ENCODE data around the gene HOXD11. TPM values are rescaled to one million over a fixed set of nuclear protein-coding genes. Genes with fewer than 3 reads are reported as not detected.

The HOXD11 gene
- total RNA-seq, 1 donor from 2014 or later, result not detected

GRCh38 chr2:176150584-176151441 lies 43.7 kb downstream of the HOXD11 start:
- Mint-ChIP-seq H3K9me3 (ENCODE audit: unreplicated experiment) (peaks cover 10% of the 10 kb centered on the region), H3K27ac (ENCODE audit: unreplicated experiment) (no peak overlapping the region), H3K4me1 (ENCODE audit: low read depth, unreplicated experiment) (no peaks in the 10 kb centered on the region), H3K36me3 (ENCODE audit: unreplicated experiment) (no peaks in the 10 kb centered on the region), H3K4me3 (ENCODE audit: unreplicated experiment) (no peak overlapping the region), H3K27me3 (ENCODE audit: unreplicated experiment) (peaks cover 46% of the 10 kb centered on the region)
- TF ChIP-seq, protein P1, sequence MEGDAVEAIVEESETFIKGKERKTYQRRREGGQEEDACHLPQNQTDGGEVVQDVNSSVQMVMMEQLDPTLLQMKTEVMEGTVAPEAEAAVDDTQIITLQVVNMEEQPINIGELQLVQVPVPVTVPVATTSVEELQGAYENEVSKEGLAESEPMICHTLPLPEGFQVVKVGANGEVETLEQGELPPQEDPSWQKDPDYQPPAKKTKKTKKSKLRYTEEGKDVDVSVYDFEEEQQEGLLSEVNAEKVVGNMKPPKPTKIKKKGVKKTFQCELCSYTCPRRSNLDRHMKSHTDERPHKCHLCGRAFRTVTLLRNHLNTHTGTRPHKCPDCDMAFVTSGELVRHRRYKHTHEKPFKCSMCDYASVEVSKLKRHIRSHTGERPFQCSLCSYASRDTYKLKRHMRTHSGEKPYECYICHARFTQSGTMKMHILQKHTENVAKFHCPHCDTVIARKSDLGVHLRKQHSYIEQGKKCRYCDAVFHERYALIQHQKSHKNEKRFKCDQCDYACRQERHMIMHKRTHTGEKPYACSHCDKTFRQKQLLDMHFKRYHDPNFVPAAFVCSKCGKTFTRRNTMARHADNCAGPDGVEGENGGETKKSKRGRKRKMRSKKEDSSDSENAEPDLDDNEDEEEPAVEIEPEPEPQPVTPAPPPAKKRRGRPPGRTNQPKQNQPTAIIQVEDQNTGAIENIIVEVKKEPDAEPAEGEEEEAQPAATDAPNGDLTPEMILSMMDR (IDR thresholded peaks at IDR 0.05; ENCODE audit: partially characterized antibody, unreplicated experiment), result no peak
- DNase-seq, result no peak

GRCh38 chr2:176151442-176152287 lies 44.6 kb downstream of the HOXD11 start, which contains the start of gene HOXD4:
Gene HOXD4, plus strand, starts transcription at chr2:176151550. Its CDS starts 84 bp downstream, at chr2:176151634.
- TF ChIP-seq, protein P1 (IDR thresholded peaks at IDR 0.05; ENCODE audit: partially characterized antibody, unreplicated experiment), result no peak
- peak; percentile 25 for DNase-seq
- H3K4me3 Mint-ChIP-seq (ENCODE audit: unreplicated experiment), result no peak within 1 kb of the TSS
- H3K4me1 Mint-ChIP-seq (ENCODE audit: low read depth, unreplicated experiment), result no peaks in the 10 kb centered on the region
- peaks cover 10% of the 10 kb centered on the region for H3K9me3 Mint-ChIP-seq (ENCODE audit: unreplicated experiment)
- no peaks in the 10 kb centered on the region for H3K36me3 Mint-ChIP-seq (ENCODE audit: unreplicated experiment)
- H3K27me3 Mint-ChIP-seq (ENCODE audit: unreplicated experiment), result peaks cover 41% of the 10 kb centered on the region
- no peak within 1 kb of the TSS for H3K27ac Mint-ChIP-seq (ENCODE audit: unreplicated experiment)

- Mint-ChIP-seq H3K9me3 (ENCODE audit: unreplicated experiment) (peaks cover 8% of the 10 kb centered on the region), H3K27me3 (ENCODE audit: unreplicated experiment) (peaks cover 43% of the 10 kb centered on the region), H3K4me1 (ENCODE audit: low read depth, unreplicated experiment) (no peaks in the 10 kb centered on the region), H3K4me3 (ENCODE audit: unreplicated experiment) (no peak overlapping the region), H3K36me3 (ENCODE audit: unreplicated experiment) (no peaks in the 10 kb centered on the region), H3K27ac (ENCODE audit: unreplicated experiment) (no peak overlapping the region)
- no peak for DNase-seq
- TF ChIP-seq, protein P1 (IDR thresholded peaks at IDR 0.05; ENCODE audit: partially characterized antibody, unreplicated experiment), result no peak
Measured at GRCh38 chr2:176152350-176153181, 45.5 kb downstream of the HOXD11 start.

DNA sequence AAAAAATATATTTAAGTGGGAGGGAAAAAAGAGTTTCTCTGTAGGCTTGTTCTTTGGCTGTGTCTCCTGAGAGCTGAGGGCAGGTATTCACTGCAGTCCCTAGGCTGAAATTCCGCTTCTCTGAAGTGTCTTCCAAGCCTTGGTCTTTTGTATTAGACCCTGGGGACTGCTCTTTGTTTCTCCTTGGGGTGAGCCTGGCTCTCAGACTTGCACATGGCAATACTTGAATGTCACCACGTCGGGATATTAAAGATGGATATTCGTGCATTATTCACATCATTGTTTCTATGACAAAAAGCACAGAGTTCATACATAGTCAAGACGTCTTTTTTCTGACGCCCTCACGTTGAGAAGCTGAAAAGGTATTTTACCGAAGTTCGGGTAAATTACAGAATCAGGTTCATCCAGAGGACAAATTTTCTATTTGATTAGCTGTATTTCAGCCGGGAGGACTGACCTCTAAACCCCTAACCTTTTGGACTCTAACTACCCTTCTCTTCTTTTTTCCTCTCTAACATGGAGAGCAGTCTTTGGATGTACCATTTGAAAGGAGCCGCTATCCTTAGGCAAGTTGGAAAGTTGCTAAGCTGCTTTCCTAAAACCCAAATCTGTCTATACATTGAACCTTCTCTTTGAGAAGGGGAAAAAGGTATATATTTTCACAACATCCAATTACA lies 47.6 kb downstream of the HOXD11 start:
- Mint-ChIP-seq H3K4me3 (ENCODE audit: unreplicated experiment) (no peak overlapping the region), H3K36me3 (ENCODE audit: unreplicated experiment) (no peaks in the 10 kb centered on the region), H3K27me3 (ENCODE audit: unreplicated experiment) (peaks cover 36% of the 10 kb centered on the region), H3K9me3 (ENCODE audit: unreplicated experiment) (peaks cover 8% of the 10 kb centered on the region), H3K4me1 (ENCODE audit: low read depth, unreplicated experiment) (no peaks in the 10 kb centered on the region), H3K27ac (ENCODE audit: unreplicated experiment) (no peak overlapping the region)
- no peak for DNase-seq
- TF ChIP-seq, protein P1 (IDR thresholded peaks at IDR 0.05; ENCODE audit: partially characterized antibody, unreplicated experiment), result no peak
